ENCODE measurements around the gene ANOS1.
"Not testable (repeated sequence)": the region's sequence is repeated elsewhere in the genome, so short reads cannot be mapped to it uniquely, and the experiment has no call there.

The ANOS1 gene

DNA sequence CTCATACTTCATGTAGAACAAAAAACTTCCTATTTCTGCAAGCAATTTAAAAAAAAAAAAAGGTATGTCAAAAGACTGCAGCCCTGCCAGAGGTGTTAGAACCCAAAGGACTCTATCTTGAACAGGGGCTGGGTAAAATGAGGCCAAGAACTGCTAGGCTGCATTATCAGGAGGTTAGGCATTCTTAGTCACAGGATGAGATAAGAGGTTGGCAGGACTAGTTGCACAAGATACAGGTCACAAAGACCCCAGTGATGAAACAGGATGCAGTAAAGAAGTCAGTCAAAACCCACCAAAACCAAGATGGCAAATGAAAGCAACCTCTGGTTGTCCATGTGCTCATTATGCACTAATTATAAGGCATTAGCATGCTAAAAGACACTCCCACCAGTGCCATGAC lies 104.1 kb downstream of the ANOS1 start:
- DNase-seq (ENCODE audit: low read depth): no peak

DNA sequence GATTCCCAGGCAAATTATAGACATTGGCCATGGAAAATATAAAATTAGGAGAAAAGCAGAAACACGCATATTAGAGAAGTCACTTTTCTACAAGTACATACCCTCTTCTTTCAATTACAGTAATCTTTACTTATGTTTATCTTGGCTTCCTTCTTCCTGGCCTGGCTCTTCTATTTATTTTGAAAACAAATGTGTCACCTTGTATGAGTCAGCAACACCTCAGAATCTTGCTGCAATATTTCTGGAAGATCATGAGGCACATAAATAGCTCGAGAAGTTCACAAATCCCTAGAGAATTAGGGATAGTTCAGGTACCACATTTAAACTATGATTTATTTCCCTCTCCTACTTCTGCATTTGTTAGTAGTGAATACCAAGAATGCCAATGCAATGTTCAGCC lies 124.6 kb downstream of the ANOS1 start:
- no peak for DNase-seq (ENCODE audit: low read depth)

DNA sequence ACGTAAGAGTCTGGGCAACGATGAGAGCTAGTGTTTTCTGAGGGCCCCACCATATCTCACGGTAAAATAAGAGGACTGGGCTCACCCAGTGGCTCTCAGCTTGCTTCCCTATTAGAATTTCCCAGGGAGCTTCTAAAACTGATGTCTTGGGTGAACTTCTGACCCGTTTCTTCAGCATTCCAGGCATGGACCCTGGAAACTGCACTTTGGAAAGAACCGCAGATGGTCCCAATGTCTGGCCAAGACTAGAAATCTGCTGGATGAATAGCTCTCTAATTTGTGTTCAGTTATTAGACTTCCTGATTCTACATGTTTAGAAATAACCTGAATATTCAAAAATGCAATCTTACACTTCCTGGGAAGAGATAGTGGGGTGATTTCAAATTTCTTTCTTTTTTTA lies 127.8 kb downstream of the ANOS1 start:
- DNase-seq (ENCODE audit: low read depth): no peak

DNA sequence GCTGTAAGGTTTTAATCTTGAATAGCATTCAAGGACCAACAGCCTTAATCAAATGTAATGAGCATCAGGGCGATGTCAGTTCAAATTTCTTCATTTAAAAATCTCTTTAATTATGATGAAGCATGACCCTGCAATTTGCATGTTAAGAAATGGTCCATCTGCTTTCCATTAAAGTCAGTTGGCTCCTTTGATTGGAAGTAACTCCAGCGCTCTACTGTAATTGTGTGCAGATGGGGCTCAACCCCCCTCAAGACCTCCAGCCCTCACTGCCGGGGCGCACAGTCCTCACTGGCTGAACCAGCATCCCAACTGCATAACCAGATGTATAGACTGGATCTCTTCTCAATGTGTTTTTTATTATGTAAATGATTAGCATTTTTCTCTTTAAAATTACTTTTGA lies 140.4 kb downstream of the ANOS1 start:
- DNase-seq (ENCODE audit: low read depth): no peak

GRCh38 chrX:8586953-8587352 lies 145.0 kb downstream of the ANOS1 start:
- DNase-seq (ENCODE audit: low read depth): no peak

GRCh38 chrX:8579602-8580001 lies 152.3 kb downstream of the ANOS1 start:
- DNase-seq (ENCODE audit: low read depth): no peak

DNA sequence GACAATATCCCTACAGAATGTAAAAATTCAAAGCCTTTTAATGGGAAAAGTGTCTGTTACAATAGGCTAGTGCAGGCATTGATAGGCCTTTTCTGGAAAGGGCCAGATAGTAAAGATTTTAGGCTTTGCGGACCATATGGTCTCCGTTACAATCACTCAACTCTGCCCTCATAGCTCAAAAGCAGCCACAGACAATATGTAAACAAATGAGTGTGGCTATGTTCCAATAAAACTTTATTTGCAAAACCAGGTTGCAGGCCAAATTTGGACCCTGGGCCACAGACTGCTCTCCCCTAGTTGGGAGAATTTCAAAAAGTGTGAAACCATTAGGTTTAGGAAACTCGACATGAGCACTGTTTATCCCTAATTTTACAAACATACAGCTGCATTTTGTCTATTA lies 155.1 kb downstream of the ANOS1 start:
- no peak for DNase-seq (ENCODE audit: low read depth)

- no peak for DNase-seq (ENCODE audit: low read depth)
Measured at GRCh38 chrX:8565729-8566128, 166.2 kb downstream of the ANOS1 start.

DNA sequence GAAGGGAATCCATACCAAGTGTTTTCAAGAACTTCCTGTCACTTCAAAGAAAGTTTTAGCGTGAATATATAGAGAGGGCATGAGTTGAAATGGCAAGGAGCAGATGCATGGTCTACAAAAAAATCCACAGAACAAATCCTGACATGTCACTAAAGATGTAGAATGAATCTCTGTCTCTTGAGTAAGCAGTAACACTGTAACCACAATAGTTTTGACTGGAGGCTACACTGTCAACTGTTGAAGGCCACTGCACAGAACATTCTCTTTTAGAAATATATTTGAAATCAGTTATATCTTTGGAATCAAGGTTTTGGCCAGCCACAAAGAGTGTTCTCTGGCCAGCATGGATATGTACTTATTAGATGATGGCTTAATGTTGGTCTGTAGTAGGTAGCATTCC lies 183.5 kb downstream of the ANOS1 start:
- no peak for DNase-seq (ENCODE audit: low read depth)

DNA sequence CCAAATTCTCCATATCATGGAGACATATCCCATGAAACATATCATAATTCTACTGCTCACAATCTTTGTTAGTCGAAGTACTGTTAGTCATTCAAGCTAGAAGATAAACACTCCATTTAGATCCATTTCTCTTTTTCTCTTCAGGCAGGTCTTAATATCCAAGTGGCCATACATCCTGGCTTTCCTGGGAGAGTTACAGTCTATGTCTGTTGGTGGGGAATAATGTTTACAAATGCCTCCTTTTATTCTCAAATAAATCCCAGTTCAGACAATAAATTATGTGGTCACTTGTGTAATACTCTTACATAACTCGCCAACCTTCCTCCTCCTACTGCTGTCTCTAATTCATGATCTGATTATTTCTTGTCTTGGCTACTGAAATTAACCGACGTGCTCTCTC lies 185.2 kb downstream of the ANOS1 start:
- no peak for DNase-seq (ENCODE audit: low read depth)

- no peak for DNase-seq (ENCODE audit: low read depth)
Measured at GRCh38 chrX:8520791-8521190, 211.1 kb downstream of the ANOS1 start.

- no peak for DNase-seq (ENCODE audit: low read depth)
Measured at GRCh38 chrX:8520178-8520577, 211.8 kb downstream of the ANOS1 start.

DNA sequence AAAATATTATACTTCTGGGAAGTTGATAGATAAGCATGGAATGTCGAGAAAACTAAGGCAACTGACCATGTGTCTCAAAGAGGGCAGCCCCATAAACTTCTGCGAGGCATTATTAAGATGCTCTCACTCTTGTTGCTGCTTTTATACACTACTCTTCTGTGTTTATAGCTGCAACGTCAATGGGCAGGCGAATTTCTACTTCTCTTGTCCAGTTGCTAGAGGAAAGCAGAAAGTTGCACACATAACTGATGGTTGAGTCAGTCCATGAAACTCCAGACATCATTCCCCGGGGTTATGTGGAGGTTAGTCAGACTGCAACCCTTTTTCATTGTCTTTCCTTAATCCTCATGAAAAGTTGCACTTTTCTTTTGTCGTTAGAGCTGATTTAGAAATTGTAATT lies 227.5 kb downstream of the ANOS1 start:
- no peak for DNase-seq (ENCODE audit: low read depth)

DNA sequence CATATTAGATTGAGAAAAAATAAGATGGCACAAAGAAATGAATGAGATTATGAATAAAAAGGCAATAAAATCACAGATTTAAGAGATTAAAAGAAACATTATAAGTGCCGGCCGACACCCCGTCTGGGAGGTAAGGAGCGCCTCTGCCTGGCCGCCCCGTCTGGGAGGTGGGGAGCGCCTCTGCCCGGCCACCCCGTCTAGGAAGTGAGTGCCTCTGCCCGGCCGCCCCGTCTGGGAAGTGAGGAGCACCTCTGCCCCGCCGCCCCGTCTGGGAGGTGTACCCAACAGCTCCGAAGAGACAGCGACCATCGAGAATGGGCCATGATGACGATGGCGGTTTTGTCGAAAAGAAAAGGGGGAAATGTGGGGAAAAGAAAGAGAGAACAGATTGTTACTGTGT lies 229.8 kb downstream of the ANOS1 start:
- not testable (repeated sequence) for DNase-seq (ENCODE audit: low read depth)

- no peak for DNase-seq (ENCODE audit: low read depth)
Measured at GRCh38 chrX:8500203-8500602, 231.7 kb downstream of the ANOS1 start.

- DNase-seq (ENCODE audit: low read depth): not testable (repeated sequence)
Measured at GRCh38 chrX:8495036-8495435, 236.9 kb downstream of the ANOS1 start.

DNA sequence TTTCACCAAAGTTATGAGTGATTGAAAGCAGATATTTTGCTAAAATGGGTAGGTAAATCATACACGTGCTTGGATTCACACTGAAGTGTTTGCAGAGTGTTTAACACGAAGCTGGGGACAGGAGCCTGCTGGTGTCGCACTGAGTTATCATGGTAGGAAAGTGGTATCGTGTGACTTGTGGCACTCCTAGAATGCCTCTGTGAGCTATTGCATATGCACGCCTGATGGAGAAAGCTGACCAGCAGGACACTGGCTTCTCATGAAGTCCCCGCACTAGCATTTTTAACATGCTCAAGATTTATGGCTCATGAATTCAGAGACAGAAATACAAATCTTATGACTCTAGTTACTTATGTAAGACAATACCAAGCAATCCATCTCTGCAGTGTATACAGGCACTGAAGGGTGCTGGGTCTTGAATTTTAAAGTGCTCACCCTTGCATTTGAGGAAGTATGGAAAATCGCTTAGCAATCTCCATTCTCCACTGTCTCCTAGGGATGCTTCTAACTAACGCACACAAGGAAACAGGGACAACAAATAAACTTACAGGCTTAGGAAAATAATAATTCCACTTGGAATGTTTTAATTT lies 247.5 kb downstream of the ANOS1 start:
- no peak for DNase-seq (ENCODE audit: low read depth)
